Measurements from ENCODE around the gene RACK1. TPM values are rescaled to one million over a fixed set of nuclear protein-coding genes. Genes with fewer than 3 reads are reported as not detected.

RACK1 gene
- total and polyA plus RNA-seq, 2 of the 13 experiments (the other 11 are each of a cell fraction or from before 2014, with no cell fraction given) = 2,514 to 6,141 TPM

DNA sequence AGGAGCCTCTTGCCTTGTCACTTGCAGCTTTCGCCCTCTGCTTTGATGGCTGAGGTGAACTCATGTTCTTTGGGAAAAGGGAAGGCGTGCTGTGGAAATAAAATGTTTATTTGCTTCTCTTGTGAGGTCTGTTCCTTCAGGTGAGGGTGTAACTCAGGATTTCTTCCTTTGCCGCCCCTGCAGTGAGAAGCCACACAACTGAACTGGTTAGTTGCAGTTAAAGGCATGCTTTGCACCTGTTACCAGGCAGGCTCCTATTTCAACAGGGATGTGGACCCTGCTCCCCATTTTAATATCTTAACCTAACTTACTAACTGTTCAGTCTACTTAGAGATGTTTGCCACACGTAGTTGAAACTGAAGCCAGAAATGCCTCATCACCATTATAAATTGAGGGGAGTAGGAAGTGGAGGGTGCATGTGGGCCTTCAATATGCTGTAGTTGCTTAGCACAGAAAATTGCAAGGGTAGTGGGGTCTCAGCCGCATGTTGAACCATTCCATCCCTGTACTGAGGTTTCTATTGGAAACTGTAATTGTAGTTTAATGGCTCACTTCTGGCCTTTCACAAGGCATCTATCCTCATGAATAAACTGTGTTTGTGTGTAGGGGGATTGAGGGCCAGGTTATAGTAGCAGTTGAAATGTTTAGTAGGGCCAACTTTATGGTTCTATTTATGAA lies 7.9 kb downstream of the RACK1 start (continued):
- TF ChIP-seq SSRP1 (CRISPR knock-in tag; IDR thresholded peaks at IDR 0.05) = peak; percentile 55; the same call in 1 of the 2 replicates
- peak; percentile 40 to 53; a peak in 3 of 4 replicates for TF ChIP-seq MAFK (conservative IDR thresholded peaks at IDR 0.05 in 1 of 2, IDR thresholded peaks at IDR 0.05 in 1 of 2; ENCODE audit: low read length in 2 of 2)
- TF ChIP-seq, protein P1, sequence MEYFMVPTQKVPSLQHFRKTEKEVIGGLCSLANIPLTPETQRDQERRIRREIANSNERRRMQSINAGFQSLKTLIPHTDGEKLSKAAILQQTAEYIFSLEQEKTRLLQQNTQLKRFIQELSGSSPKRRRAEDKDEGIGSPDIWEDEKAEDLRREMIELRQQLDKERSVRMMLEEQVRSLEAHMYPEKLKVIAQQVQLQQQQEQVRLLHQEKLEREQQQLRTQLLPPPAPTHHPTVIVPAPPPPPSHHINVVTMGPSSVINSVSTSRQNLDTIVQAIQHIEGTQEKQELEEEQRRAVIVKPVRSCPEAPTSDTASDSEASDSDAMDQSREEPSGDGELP (IDR thresholded peaks at IDR 0.05; ENCODE audit: borderline replicate concordance, low read depth) = no peak
- TF ChIP-seq, protein P2, sequence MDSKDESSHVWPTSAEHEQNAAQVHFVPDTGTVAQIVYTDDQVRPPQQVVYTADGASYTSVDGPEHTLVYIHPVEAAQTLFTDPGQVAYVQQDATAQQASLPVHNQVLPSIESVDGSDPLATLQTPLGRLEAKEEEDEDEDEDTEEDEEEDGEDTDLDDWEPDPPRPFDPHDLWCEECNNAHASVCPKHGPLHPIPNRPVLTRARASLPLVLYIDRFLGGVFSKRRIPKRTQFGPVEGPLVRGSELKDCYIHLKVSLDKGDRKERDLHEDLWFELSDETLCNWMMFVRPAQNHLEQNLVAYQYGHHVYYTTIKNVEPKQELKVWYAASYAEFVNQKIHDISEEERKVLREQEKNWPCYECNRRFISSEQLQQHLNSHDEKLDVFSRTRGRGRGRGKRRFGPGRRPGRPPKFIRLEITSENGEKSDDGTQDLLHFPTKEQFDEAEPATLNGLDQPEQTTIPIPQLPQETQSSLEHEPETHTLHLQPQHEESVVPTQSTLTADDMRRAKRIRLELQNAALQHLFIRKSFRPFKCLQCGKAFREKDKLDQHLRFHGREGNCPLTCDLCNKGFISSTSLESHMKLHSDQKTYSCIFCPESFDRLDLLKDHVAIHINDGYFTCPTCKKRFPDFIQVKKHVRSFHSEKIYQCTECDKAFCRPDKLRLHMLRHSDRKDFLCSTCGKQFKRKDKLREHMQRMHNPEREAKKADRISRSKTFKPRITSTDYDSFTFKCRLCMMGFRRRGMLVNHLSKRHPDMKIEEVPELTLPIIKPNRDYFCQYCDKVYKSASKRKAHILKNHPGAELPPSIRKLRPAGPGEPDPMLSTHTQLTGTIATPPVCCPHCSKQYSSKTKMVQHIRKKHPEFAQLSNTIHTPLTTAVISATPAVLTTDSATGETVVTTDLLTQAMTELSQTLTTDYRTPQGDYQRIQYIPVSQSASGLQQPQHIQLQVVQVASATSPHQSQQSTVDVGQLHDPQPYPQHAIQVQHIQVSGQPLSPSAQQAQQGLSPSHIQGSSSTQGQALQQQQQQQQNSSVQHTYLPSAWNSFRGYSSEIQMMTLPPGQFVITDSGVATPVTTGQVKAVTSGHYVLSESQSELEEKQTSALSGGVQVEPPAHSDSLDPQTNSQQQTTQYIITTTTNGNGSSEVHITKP (CRISPR knock-in tag; IDR thresholded peaks at IDR 0.05; ENCODE audit: low read depth) = no peak
- no peak for TF ChIP-seq ZBTB1 (CRISPR knock-in tag; IDR thresholded peaks at IDR 0.05; ENCODE audit: borderline replicate concordance)
- no peak for TF ChIP-seq CC2D1A (CRISPR knock-in tag; IDR thresholded peaks at IDR 0.05)
- no peak for TF ChIP-seq STAT5B (CRISPR knock-in tag; IDR thresholded peaks at IDR 0.05)
- TF ChIP-seq SNAPC2 (CRISPR knock-in tag; IDR thresholded peaks at IDR 0.05) = no peak
- no peak for TF ChIP-seq ARID2 (CRISPR knock-in tag; IDR thresholded peaks at IDR 0.05; ENCODE audit: borderline replicate concordance)
- no peak for TF ChIP-seq ZNF782 (CRISPR knock-in tag; IDR thresholded peaks at IDR 0.05; ENCODE audit: borderline replicate concordance)
- TF ChIP-seq ZNF510 (CRISPR knock-in tag; IDR thresholded peaks at IDR 0.05; ENCODE audit: low read depth) = no peak
- TF ChIP-seq, protein P3, sequence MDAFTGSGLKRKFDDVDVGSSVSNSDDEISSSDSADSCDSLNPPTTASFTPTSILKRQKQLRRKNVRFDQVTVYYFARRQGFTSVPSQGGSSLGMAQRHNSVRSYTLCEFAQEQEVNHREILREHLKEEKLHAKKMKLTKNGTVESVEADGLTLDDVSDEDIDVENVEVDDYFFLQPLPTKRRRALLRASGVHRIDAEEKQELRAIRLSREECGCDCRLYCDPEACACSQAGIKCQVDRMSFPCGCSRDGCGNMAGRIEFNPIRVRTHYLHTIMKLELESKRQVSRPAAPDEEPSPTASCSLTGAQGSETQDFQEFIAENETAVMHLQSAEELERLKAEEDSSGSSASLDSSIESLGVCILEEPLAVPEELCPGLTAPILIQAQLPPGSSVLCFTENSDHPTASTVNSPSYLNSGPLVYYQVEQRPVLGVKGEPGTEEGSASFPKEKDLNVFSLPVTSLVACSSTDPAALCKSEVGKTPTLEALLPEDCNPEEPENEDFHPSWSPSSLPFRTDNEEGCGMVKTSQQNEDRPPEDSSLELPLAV (CRISPR knock-in tag; conservative IDR thresholded peaks at IDR 0.05; ENCODE audit: low read depth) = no peak
- TF ChIP-seq, protein P4, sequence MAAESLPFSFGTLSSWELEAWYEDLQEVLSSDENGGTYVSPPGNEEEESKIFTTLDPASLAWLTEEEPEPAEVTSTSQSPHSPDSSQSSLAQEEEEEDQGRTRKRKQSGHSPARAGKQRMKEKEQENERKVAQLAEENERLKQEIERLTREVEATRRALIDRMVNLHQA (CRISPR knock-in tag; IDR thresholded peaks at IDR 0.05) = no peak
- TF ChIP-seq ZNF30 (CRISPR knock-in tag; IDR thresholded peaks at IDR 0.05) = no peak
- TF ChIP-seq POLR2G (IDR thresholded peaks at IDR 0.05; ENCODE audit: low read depth, low read length) = peak; percentile 59
- no peak for TF ChIP-seq HMG20A (CRISPR knock-in tag; IDR thresholded peaks at IDR 0.05; ENCODE audit: borderline replicate concordance)
- TF ChIP-seq KLF11 (CRISPR knock-in tag; IDR thresholded peaks at IDR 0.05) = no peak
- TF ChIP-seq ZBTB20 (CRISPR knock-in tag; IDR thresholded peaks at IDR 0.05; ENCODE audit: borderline replicate concordance, low read depth) = no peak
- no peak for TF ChIP-seq ZNF629 (CRISPR knock-in tag; conservative IDR thresholded peaks at IDR 0.05)
- TF ChIP-seq, protein P5, sequence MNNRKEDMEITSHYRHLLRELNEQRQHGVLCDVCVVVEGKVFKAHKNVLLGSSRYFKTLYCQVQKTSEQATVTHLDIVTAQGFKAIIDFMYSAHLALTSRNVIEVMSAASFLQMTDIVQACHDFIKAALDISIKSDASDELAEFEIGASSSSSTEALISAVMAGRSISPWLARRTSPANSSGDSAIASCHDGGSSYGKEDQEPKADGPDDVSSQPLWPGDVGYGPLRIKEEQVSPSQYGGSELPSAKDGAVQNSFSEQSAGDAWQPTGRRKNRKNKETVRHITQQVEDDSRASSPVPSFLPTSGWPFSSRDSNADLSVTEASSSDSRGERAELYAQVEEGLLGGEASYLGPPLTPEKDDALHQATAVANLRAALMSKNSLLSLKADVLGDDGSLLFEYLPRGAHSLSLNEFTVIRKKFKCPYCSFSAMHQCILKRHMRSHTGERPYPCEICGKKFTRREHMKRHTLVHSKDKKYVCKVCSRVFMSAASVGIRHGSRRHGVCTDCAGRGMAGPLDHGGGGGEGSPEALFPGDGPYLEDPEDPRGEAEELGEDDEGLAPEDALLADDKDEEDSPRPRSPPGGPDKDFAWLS (CRISPR knock-in tag; IDR thresholded peaks at IDR 0.05; ENCODE audit: borderline replicate concordance) = no peak
- no peak for TF ChIP-seq NFIB (CRISPR knock-in tag; IDR thresholded peaks at IDR 0.05; ENCODE audit: borderline replicate concordance)
- no peak for TF ChIP-seq ELF3 (CRISPR knock-in tag; IDR thresholded peaks at IDR 0.05)
- TF ChIP-seq FOSL1 (CRISPR knock-in tag; IDR thresholded peaks at IDR 0.05; ENCODE audit: borderline replicate concordance) = no peak

Data from HepG2 (cell line).